Activated CD4-positive, alpha-beta memory T cell treated with anti-CD3 and anti-CD28 coated beads, Interleukin-2, amount 10 ng/mL, durations not matched to agents 7 days and 5 days (primary cell): ENCODE measurements around the gene PIAS3. TPM values are rescaled to one million over a fixed set of nuclear protein-coding genes. Genes with fewer than 3 reads are reported as not detected.
"Not testable (repeated sequence)": the region's sequence is repeated elsewhere in the genome, so short reads cannot be mapped to it uniquely, and the experiment has no call there.

Experiments
- CTCF ChIA-PET: fragments of 350-600 bp; sonication (Branson Sonifier 250); formaldehyde crosslinking; loops from one replicate; lab custom pipeline; 2021; ENCODE audit warnings: antibody characterized with exemption, inconsistent platforms; lab: Charles Lee
- POLR2A ChIA-PET: fragments of 350-600 bp; sonication (Branson Sonifier 250); formaldehyde crosslinking; loops from one replicate; lab custom pipeline; 2021; ENCODE audit warnings: antibody characterized with exemption; lab: Charles Lee
- DNase-seq: peaks from one replicate; pipeline ENCODE4 v3.0.0-alpha.2; 2020
- H3K27ac Mint-ChIP-seq: one replicate; pipeline ENCODE4 v1.8.0; 2021; ENCODE audit warnings: mild to moderate bottlenecking, mixed read lengths
- H3K27me3 Mint-ChIP-seq: one replicate; pipeline ENCODE4 v1.8.0; 2021; ENCODE audit warnings: mixed read lengths
- H3K36me3 Mint-ChIP-seq: one replicate; pipeline ENCODE4 v1.8.0; 2021; ENCODE audit warnings: low read depth, mixed read lengths
- H3K4me1 Mint-ChIP-seq: one replicate; pipeline ENCODE4 v1.8.0; 2021; ENCODE audit warnings: mixed read lengths
- H3K4me3 Mint-ChIP-seq: one replicate; pipeline ENCODE4 v1.8.0; 2021; ENCODE audit warnings: mild to moderate bottlenecking, mixed read lengths
- H3K9me3 Mint-ChIP-seq: one replicate; pipeline ENCODE4 v1.8.0; 2021; ENCODE audit warnings: mixed read lengths
- total RNA-seq, 2 experiments: library from RNA; stranded (reverse); gene quantifications; one replicate each; pipeline ENCODE4 v1.2.3, GENCODE V29; 2021

Gene PIAS3
- total RNA-seq, 2 experiments from 2014 or later: 21.2 to 21.7 TPM

DNA sequence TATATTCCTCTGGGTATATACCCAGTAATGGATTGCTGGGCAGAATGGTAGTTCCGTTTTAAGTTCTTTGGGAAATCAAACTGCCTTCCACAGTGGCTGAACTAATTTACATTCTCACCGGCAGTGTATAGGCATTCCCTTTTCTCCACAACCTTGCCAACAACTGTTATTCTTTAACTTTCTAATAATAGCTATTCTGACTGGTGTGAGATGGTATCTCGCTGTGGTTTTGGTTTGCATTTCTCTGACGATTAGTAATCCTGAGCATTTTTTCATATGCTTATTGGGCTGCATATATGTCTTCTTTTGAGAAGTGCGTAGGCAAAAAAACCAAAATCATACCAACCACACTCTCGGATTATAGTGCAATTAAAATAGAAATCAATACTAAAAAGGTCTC lies 40.8 kb downstream of the PIAS3 start:
- CTCF ChIA-PET, H3K4me1 Mint-ChIP-seq, H3K4me3 Mint-ChIP-seq, H3K27me3 Mint-ChIP-seq, POLR2A ChIA-PET, H3K27ac Mint-ChIP-seq, H3K9me3 Mint-ChIP-seq, DNase-seq, H3K36me3 Mint-ChIP-seq: not testable (repeated sequence)

- H3K27me3 Mint-ChIP-seq, CTCF ChIA-PET, POLR2A ChIA-PET: not testable (repeated sequence)
These were observed 45.7 kb downstream of the PIAS3 start for GRCh38 chr1:145812977-145813810.

GRCh38 chr1:145806844-145807243 lies 52.0 kb downstream of the PIAS3 start:
- H3K36me3 Mint-ChIP-seq: peaks cover 3% of the 10 kb centered on the region

More at GRCh38 chr1:145812977-145813810, 45.7 kb downstream of the PIAS3 start:
- H3K4me1 Mint-ChIP-seq, DNase-seq, H3K36me3 Mint-ChIP-seq, H3K4me3 Mint-ChIP-seq, H3K9me3 Mint-ChIP-seq, H3K27ac Mint-ChIP-seq: not testable (repeated sequence)

DNA sequence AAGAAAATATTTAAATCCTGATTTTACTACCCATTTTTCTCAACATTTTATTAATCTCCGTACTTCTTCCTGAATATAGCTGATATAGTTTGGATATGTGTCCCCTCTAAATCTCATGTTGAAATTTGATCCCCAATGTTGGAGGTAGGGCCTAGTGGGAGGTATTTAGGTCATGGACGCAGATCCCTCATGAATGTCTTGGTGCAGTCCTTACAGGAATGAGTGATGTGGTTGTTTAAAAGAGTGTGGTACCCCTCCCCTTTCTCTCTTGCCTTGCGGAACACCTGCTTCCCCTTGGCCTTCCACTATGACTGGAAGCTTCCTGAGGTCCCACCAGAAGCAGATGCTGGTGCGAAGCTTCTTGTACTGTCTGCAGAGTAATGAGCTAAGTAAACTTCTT lies 52.5 kb downstream of the PIAS3 start:
- DNase-seq: no peak
- no peaks in the 10 kb centered on the region for H3K27me3 Mint-ChIP-seq
- ChIA-PET CTCF (no interaction called here), POLR2A (no interaction called here)
- peaks cover 5% of the 10 kb centered on the region for H3K4me1 Mint-ChIP-seq
- H3K27ac Mint-ChIP-seq: no peak overlapping the region
- H3K4me3 Mint-ChIP-seq: no peak overlapping the region
- peaks cover 3% of the 10 kb centered on the region for H3K36me3 Mint-ChIP-seq
- H3K9me3 Mint-ChIP-seq: no peaks in the 10 kb centered on the region

More at GRCh38 chr1:145806844-145807243, 52.0 kb downstream of the PIAS3 start:
- Mint-ChIP-seq H3K4me1 (peaks cover 5% of the 10 kb centered on the region), H3K27ac (no peak overlapping the region), H3K4me3 (no peak overlapping the region), H3K9me3 (no peaks in the 10 kb centered on the region), H3K27me3 (no peaks in the 10 kb centered on the region)
- ChIA-PET CTCF (no interaction called here), POLR2A (no interaction called here)
- no peak for DNase-seq

GRCh38 chr1:145805057-145805456 lies 53.8 kb downstream of the PIAS3 start:
- no peak for DNase-seq
- ChIA-PET POLR2A (no interaction called here), CTCF (no interaction called here)
- peaks cover 5% of the 10 kb centered on the region for H3K4me1 Mint-ChIP-seq
- H3K36me3 Mint-ChIP-seq: peaks cover 7% of the 10 kb centered on the region
- H3K27me3 Mint-ChIP-seq: no peaks in the 10 kb centered on the region
- no peak overlapping the region for H3K4me3 Mint-ChIP-seq
- H3K27ac Mint-ChIP-seq: no peak overlapping the region
- no peaks in the 10 kb centered on the region for H3K9me3 Mint-ChIP-seq

DNA sequence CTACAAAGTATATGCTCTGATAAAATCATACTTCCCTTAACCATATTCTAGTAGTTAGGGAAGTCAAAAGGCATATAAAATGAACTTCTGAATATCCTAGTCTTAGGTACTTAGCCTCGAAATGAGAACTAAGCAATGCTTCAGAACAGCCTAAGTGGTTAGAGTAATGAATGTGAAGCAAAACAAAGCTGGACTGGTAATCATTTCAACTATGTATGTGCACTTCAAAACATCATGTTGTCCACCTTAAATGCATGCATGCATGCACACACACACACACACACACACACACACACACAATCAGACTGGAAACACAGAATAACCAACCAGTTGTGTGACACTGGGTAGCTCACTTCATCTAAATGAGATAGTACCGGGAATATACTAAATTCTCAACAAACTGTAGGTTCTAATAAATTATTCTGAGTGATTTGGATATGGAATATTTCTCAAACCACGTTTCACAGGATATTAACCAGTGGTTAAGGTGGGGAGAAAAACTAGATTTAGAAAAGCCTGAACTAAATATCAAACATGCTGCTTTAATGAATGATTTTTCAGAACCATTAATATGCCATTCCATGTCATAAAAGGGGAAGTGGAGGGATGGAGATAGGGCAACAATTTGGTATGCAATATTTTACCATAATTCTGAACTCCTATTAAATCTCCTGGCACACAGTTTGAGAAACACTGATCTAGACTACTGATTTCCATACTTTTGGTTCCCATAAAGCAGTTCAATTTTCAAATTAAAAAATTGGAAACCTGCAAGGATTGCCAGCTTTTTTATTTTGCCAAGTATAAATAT lies 54.4 kb downstream of the PIAS3 start:
- POLR2A ChIA-PET: no interaction called here
- H3K4me1 Mint-ChIP-seq: peaks cover 5% of the 10 kb centered on the region

DNA sequence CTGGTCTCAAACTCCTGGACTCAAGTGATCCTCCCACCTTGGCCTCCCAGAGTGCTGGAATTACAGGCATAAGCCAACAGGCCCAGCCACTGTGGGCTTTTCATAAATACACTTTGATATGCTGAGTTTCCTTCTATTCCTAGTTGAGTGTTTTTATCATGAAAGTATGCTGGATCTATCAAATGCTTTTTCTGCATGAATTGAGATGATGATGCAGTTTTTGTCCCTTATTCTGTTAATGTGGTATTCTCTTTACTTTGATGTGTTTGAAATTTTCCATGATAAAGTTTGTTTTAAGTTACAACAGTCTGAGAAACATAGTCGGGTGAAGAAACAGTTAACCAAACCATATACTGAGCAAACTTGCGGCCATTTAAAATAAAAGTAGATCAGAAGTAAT lies 59.1 kb downstream of the PIAS3 start:
- DNase-seq: no peak
- Mint-ChIP-seq H3K9me3 (peaks cover 34% of the 10 kb centered on the region), H3K4me3 (no peak overlapping the region), H3K27me3 (no peaks in the 10 kb centered on the region), H3K27ac (no peak overlapping the region), H3K36me3 (peaks cover 49% of the 10 kb centered on the region), H3K4me1 (peaks cover 11% of the 10 kb centered on the region)
- CTCF ChIA-PET: no interaction called here
- POLR2A ChIA-PET: no interaction called here

More for the DNA sequence above, 54.4 kb downstream of the PIAS3 start:
- Mint-ChIP-seq H3K4me3 (no peak overlapping the region), H3K36me3 (peaks cover 13% of the 10 kb centered on the region), H3K27me3 (no peaks in the 10 kb centered on the region), H3K9me3 (peaks cover 3% of the 10 kb centered on the region), H3K27ac (no peak overlapping the region)
- no peak for DNase-seq
- CTCF ChIA-PET: no interaction called here

Other genes with a start within 250 kb of the PIAS3 start
- gene PDZK1, start 151.7 kb downstream of the PIAS3 start, total RNA-seq: under 1 TPM in 1 of 2 experiments, not detected in 1; 0.60 TPM
- not detected for gene CD160, start 139.6 kb downstream of the PIAS3 start, total RNA-seq
- 10 to 100 TPM; 12.9 to 13.1 TPM for gene RNF115, start 35.0 kb downstream of the PIAS3 start, total RNA-seq
- 10 to 100 TPM; 29.7 to 32.1 TPM for gene POLR3C, start 34.9 kb downstream of the PIAS3 start, total RNA-seq
- 1 to 10 TPM; 2.5 to 2.7 TPM for gene NUDT17, start 13.5 kb downstream of the PIAS3 start, total RNA-seq
- under 1 TPM; 0.33 to 0.35 TPM for gene ANKRD35, start 26.8 kb upstream of the PIAS3 start, total RNA-seq
- gene ITGA10, start 51.0 kb upstream of the PIAS3 start, total RNA-seq: 1 to 10 TPM in 1 of 2 experiments, under 1 TPM in 1; 0.98 to 1.1 TPM
- gene PEX11B, start 59.6 kb upstream of the PIAS3 start, total RNA-seq: 10 to 100 TPM; 29.0 to 33.2 TPM
- 100 to 1,000 TPM; 168 to 174 TPM for gene RBM8A, start 68.4 kb upstream of the PIAS3 start, total RNA-seq
- 10 to 100 TPM; 50.3 to 51.0 TPM for gene LIX1L, start 98.9 kb upstream of the PIAS3 start, total RNA-seq
- 1 to 10 TPM; 2.9 to 3.7 TPM for gene ANKRD34A, start 105.5 kb upstream of the PIAS3 start, total RNA-seq
- gene POLR3GL, start 105.6 kb upstream of the PIAS3 start, total RNA-seq: 10 to 100 TPM; 32.4 to 33.7 TPM
- gene TXNIP, start 137.5 kb upstream of the PIAS3 start, total RNA-seq: 100 to 1,000 TPM; 397 to 407 TPM
- not detected for gene HJV, start 162.7 kb upstream of the PIAS3 start, total RNA-seq